Inflammatory macrophage (primary cell): Measurements from ENCODE around the gene SFXN1.
A peak's percentile ranks its signal among the peaks of the same experiment; 100 is the strongest.

Experiments
- DNase-seq, 2 donors: peaks; one replicate each; pipeline ENCODE4 v3.0.0-alpha.2; 2020 to 2022

Gene SFXN1

GRCh38 chr5:175576096-175576495 lies 97.7 kb downstream of the SFXN1 start:
- peak; percentile 25 to 39 for DNase-seq

GRCh38 chr5:175576591-175576990 lies 98.2 kb downstream of the SFXN1 start:
- DNase-seq = no peak
